HEK293 (cell line): ENCODE data around the gene FXYD4.

Experiments
- ZNF548 ChIP-seq: fragments of 450-650 bp; formaldehyde crosslinking; IDR thresholded peaks from 2 replicates; pipeline ENCODE4 v1.5.1; 2016; ENCODE audit warnings: missing biosample characterization, missing genetic modification characterization
- TF ChIP-seq, protein P1 (sequence below): fragments of 450-650 bp; formaldehyde crosslinking; IDR thresholded peaks from 2 replicates; pipeline ENCODE4 v1.5.1; 2016; ENCODE audit warnings: missing biosample characterization, missing genetic modification characterization

DNA sequence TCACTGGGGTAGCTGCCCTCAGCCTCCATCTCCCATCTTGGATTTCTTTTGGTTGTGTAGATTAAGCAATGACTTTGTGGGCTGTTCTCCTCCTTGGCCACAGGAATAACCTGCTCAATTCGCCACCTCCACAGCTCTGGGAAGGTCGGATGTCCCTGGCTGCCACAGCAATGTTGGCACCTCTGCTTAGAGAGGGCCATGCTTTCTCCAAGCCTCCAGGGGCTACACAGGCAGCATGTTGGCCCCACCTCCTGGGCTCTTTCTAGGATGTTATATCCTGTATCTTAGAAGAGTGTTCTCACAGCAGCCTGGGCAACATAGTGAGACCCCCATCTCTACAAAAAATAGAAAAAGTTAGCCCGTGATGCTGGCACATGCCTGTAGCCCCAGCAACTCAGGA is 35.4 kb upstream of the FXYD4 start:
- TF ChIP-seq, protein P1, sequence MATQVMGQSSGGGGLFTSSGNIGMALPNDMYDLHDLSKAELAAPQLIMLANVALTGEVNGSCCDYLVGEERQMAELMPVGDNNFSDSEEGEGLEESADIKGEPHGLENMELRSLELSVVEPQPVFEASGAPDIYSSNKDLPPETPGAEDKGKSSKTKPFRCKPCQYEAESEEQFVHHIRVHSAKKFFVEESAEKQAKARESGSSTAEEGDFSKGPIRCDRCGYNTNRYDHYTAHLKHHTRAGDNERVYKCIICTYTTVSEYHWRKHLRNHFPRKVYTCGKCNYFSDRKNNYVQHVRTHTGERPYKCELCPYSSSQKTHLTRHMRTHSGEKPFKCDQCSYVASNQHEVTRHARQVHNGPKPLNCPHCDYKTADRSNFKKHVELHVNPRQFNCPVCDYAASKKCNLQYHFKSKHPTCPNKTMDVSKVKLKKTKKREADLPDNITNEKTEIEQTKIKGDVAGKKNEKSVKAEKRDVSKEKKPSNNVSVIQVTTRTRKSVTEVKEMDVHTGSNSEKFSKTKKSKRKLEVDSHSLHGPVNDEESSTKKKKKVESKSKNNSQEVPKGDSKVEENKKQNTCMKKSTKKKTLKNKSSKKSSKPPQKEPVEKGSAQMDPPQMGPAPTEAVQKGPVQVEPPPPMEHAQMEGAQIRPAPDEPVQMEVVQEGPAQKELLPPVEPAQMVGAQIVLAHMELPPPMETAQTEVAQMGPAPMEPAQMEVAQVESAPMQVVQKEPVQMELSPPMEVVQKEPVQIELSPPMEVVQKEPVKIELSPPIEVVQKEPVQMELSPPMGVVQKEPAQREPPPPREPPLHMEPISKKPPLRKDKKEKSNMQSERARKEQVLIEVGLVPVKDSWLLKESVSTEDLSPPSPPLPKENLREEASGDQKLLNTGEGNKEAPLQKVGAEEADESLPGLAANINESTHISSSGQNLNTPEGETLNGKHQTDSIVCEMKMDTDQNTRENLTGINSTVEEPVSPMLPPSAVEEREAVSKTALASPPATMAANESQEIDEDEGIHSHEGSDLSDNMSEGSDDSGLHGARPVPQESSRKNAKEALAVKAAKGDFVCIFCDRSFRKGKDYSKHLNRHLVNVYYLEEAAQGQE = no peak
- TF ChIP-seq ZNF548 (tag by site-specific recombination) = no peak
